HFF-Myc (cell line): ENCODE measurements around the gene CADPS.

ENCODE experiments used
- DNase-seq: peaks from one replicate; pipeline ENCODE4 v3.0.0-alpha.2; 2011; ENCODE audit warnings: low read depth; ENCODE audit errors: extremely low read depth
- H3K4me3 ChIP-seq: replicated peaks from 2 replicates; pipeline ENCODE4 v1.5.1; 2011; ENCODE audit warnings: low read depth, mild to moderate bottlenecking, control low read depth, low read length
- CTCF ChIP-seq: IDR thresholded peaks from 2 replicates; pipeline ENCODE4 v1.5.1; 2012; ENCODE audit warnings: mild to moderate bottlenecking, low read depth, low read length, control low read depth; ENCODE audit errors: missing control alignments

Gene CADPS

GRCh38 chr3:62918131-62918530 lies 42.9 kb upstream of the CADPS start:
- DNase-seq, result no peak
- TF ChIP-seq CTCF, result no peak

GRCh38 chr3:62911526-62911925 lies 36.3 kb upstream of the CADPS start:
- DNase-seq, result no peak
- no peak for TF ChIP-seq CTCF
- no peak overlapping the region for H3K4me3 ChIP-seq

More at GRCh38 chr3:62918131-62918530, 42.9 kb upstream of the CADPS start:
- no peak overlapping the region for H3K4me3 ChIP-seq

- H3K4me3 ChIP-seq, result no peak overlapping the region
- TF ChIP-seq CTCF, result no peak
- DNase-seq, result no peak
Observed at GRCh38 chr3:62905331-62905730, 30.1 kb upstream of the CADPS start.

- H3K4me3 ChIP-seq, result no peak overlapping the region
- TF ChIP-seq CTCF, result no peak
- DNase-seq, result no peak
Observed at GRCh38 chr3:62898530-62899496, 23.6 kb upstream of the CADPS start.

GRCh38 chr3:62895901-62896300 lies 20.7 kb upstream of the CADPS start:
- TF ChIP-seq CTCF, result no peak
- DNase-seq, result no peak
- H3K4me3 ChIP-seq, result no peak overlapping the region

- DNase-seq, result no peak
- no peak overlapping the region for H3K4me3 ChIP-seq
- TF ChIP-seq CTCF, result no peak
Observed at GRCh38 chr3:62892951-62893350, 17.7 kb upstream of the CADPS start.
